Stimulated activated CD8-positive, alpha-beta memory T cell treated with anti-CD3 and anti-CD28 coated beads, Interleukin-15, amount 100 ng/mL, for 48 hours (primary cell): Measurements from ENCODE around the gene TPSAB1.
"Not testable (repeated sequence)": the region's sequence is repeated elsewhere in the genome, so short reads cannot be mapped to it uniquely, and the experiment has no call there.

ENCODE experiments used
- DNase-seq, 2 donors: peaks; one replicate each; pipeline ENCODE4 v3.0.0-alpha.2; 2020; ENCODE audit warnings: low read depth in 2 of 2

The TPSAB1 gene

GRCh38 chr16:1265090-1265630 is 24.7 kb downstream of the TPSAB1 start:
- no peak for DNase-seq

GRCh38 chr16:1265826-1266225 is 25.3 kb downstream of the TPSAB1 start:
- DNase-seq = no peak

GRCh38 chr16:1269418-1269817 is 28.9 kb downstream of the TPSAB1 start:
- not testable (repeated sequence) for DNase-seq

- no peak for DNase-seq
Observed at GRCh38 chr16:1271380-1271723, 30.8 kb downstream of the TPSAB1 start.

GRCh38 chr16:1271724-1272413 is 31.4 kb downstream of the TPSAB1 start:
- DNase-seq = not testable (repeated sequence)

GRCh38 chr16:1272453-1273198 is 32.1 kb downstream of the TPSAB1 start:
- DNase-seq = no peak

- DNase-seq = no peak
Observed at GRCh38 chr16:1273816-1274215, 33.3 kb downstream of the TPSAB1 start.

- DNase-seq = no peak
Observed at GRCh38 chr16:1274767-1275166, 34.3 kb downstream of the TPSAB1 start.

GRCh38 chr16:1275791-1276579 is 35.5 kb downstream of the TPSAB1 start:
- DNase-seq = no peak

- no peak for DNase-seq
Observed at GRCh38 chr16:1276580-1276878, 36.0 kb downstream of the TPSAB1 start.

GRCh38 chr16:1277151-1277598 is 36.7 kb downstream of the TPSAB1 start:
- no peak for DNase-seq

- no peak for DNase-seq
Observed at GRCh38 chr16:1277617-1278282, 37.2 kb downstream of the TPSAB1 start.

- no peak for DNase-seq
Observed at GRCh38 chr16:1278477-1278876, 38.0 kb downstream of the TPSAB1 start.

GRCh38 chr16:1279081-1279944 is 38.8 kb downstream of the TPSAB1 start:
- no peak for DNase-seq

GRCh38 chr16:1279945-1280589 is 39.6 kb downstream of the TPSAB1 start:
- DNase-seq = no peak

GRCh38 chr16:1280783-1281182 is 40.3 kb downstream of the TPSAB1 start:
- DNase-seq = no peak

GRCh38 chr16:1281517-1281916 is 41.0 kb downstream of the TPSAB1 start:
- DNase-seq = no peak

GRCh38 chr16:1282324-1282973 is 41.9 kb downstream of the TPSAB1 start:
- DNase-seq = no peak

- no peak for DNase-seq
Observed at GRCh38 chr16:1283296-1283695, 42.8 kb downstream of the TPSAB1 start.
